Germinal center (tissue), 1 donor: ENCODE measurements around the gene LPCAT3.
"Not testable (repeated sequence)": the region's sequence is repeated elsewhere in the genome, so short reads cannot be mapped to it uniquely, and the experiment has no call there.

Experiments
- DNase-seq: peaks from one replicate; pipeline ENCODE4 v3.0.0; 2012; ENCODE audit warnings: mixed read lengths, low spot score

LPCAT3 gene, protein sequence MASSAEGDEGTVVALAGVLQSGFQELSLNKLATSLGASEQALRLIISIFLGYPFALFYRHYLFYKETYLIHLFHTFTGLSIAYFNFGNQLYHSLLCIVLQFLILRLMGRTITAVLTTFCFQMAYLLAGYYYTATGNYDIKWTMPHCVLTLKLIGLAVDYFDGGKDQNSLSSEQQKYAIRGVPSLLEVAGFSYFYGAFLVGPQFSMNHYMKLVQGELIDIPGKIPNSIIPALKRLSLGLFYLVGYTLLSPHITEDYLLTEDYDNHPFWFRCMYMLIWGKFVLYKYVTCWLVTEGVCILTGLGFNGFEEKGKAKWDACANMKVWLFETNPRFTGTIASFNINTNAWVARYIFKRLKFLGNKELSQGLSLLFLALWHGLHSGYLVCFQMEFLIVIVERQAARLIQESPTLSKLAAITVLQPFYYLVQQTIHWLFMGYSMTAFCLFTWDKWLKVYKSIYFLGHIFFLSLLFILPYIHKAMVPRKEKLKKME

DNA sequence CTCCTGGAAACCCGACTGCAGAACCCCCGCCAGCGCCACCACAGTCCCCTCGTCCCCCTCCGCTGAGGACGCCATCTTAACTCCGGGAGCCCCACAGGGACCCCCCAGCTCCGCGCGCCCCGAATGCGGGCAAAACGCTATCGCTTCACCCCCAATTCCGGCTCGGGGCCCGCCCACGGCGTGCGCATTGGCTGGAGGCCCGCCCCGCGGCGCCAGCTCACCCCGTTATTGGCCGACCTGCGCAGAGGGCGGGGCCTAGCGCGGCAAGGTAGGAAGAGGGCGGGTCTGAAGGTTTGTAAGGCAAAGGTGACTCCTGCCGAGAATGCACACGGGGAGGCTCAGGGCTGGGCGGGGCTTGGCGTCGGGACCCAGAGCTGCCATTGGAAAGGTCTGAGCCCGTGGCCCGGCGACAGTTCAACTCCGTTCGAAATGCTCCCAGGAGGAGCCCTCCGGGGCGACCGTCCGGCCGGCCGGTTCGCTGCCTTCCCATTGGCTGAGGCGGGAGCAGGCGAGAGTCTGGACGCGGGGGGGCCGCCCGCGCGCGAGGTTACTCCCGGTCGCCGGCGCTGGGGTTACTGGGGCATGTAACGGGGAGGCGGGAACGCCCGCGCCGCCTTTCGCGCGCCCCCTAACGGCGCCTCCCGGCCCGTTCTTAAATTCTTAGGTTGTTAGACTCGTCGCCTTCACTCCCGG lies at the start of gene LPCAT3:
Gene LPCAT3, minus strand, starts transcription at position 127 of the 693 bp plus-strand sequence. Its CDS starts 52 bp downstream, at position 75.
- DNase-seq: peak; percentile 98

DNA sequence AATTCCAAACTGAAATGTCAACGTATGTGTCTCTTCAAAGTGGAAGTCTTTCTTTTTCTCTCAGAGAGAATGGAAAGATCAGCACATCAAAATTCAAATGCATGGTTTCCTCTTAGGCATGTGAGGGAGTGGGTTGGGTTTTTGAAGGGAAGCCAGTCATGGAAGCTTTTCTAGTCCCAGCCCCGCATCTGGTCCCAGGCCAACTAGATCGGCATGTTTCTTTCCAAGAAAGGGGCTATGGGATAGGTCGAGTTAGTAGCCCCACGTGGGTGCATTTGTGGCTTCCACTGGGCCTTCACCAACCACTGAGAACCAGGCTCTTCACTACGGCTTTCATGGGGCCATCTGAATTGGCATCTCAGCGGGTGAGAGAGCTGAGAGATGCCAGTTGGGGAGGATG lies 48.8 kb upstream of the LPCAT3 start:
- no peak for DNase-seq

DNA sequence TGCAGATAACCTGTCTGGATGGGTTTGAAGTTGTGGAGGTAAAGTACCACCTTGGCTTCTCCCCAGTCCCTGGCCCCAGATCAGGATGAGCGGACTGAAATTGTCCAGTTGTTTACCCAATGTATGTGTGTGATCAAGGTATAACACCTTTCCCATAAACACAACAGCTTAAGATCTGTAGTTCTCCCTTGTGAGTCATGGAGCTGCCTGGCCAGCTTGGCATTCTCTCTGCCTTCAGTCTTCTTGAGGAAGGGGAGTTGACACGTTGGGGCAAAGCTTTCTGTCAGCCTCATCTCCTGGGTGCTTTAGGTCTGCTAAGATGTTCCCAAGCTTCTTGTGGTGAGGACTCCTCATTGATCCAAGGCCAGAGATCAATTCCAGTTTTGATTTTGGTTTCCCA lies 48.3 kb upstream of the LPCAT3 start:
- DNase-seq: no peak

DNA sequence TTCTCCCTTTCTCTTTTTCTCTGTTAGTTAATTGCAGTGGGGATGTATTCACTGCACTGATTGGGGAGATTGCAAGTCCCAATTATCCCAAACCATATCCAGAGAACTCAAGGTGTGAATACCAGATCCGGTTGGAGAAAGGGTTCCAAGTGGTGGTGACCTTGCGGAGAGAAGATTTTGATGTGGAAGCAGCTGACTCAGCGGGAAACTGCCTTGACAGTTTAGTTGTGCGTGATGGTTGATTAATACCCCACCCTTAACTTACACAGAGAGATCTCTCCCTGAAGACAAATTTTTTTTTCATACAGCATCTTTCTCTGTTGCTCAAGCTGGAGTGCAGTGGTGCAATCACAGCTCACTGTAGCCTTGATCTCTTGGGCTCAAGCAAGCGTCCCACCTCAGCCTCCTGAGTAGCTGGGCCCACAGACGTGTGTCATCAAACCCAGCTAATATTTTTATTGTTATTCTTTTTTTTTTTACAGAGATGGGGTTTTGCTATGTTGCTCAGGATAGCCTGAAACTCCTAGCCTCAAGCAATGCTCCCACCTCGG lies 46.9 kb upstream of the LPCAT3 start:
- no peak for DNase-seq

DNA sequence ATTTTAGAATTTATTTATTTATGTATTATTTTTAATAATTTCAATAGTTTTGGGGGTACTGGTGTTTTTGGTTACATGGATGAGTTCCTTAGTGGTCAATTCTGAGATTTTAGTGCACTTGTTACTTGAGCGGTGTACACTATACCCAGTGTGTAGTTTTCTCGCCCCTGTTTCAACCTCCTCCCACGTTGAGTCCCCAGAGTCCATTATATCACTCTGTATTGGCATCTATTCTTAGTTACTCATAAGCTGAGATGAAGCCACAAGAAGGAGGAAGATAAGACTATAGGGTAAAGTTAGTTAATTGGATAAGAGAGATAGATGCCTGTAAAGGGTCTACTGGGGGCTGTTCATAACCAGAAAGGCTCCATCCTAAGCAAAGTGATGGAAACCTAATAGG lies 46.2 kb upstream of the LPCAT3 start:
- no peak for DNase-seq

DNA sequence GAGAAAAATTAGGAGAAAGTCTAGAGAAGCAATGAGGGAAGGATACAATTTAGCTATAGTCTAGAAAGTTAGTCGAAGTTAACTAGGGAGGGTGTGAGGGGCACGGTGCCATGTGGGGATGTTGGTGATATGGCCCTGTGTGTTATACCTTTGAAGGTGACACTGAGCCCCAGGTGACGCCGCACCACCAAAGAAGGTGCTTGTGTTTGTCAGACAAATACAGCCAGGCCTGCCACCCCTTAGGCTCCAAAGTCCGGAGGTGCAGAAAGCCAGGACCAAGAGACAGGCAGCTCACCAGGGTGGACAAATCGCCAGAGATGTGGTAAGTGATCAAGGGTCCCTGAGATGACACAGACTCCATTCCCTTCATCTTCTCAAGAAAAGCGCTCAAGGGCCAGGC lies 43.3 kb upstream of the LPCAT3 start:
- DNase-seq: no peak

DNA sequence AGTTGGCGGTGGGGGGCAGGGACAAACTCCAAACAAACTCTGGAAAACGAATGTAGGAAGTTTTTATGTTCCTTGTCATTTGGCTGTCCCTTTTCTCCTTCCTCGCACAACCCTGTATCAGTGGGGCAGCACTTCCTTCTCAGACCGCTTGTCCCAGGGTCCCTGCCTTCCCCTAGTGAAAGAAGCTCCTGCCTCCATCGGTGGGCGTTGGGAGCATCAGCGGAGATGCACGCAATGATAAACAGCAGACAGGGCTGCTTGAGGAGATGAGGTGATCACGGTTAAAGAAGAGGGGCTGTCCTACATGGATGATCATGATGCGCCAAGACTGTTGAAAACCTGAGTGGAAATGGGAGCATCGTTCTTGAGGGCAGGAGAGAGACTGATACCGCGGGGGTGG lies 42.9 kb upstream of the LPCAT3 start:
- DNase-seq: no peak

DNA sequence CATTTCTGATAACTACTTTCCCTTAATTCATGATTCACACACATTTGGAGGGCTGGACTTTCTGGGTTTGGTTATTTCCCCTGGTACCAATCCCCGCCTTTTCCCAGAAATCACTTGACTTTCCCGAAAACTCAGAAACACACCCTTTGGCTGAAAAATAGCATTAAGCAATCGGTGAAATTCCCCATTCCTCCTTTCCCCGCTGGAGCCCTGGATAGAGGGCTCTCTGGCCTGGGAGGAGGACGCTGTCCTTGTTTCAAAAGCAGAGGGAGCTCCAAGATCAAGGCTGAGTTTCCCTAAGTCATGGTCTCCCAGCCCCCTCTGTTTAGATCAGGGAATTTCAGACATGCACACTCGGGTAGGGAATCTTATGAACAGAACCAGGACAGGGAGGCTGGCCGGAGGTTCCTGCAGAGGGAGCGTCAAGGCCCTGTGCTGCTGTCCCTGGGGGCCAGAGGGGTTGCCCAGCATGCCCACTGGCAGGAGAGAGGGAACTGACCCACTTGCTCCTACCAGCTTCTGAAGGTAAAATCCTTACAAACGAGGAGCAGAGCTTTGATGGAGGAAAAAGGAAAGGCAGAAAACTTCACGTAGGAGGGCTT lies 42.2 kb upstream of the LPCAT3 start, which contains the start of gene C1S:
Gene C1S, plus strand, starts transcription at position 366 of the 602 bp plus-strand sequence. CDS start 1,195 bp downstream, outside the sequence.
- DNase-seq: no peak

DNA sequence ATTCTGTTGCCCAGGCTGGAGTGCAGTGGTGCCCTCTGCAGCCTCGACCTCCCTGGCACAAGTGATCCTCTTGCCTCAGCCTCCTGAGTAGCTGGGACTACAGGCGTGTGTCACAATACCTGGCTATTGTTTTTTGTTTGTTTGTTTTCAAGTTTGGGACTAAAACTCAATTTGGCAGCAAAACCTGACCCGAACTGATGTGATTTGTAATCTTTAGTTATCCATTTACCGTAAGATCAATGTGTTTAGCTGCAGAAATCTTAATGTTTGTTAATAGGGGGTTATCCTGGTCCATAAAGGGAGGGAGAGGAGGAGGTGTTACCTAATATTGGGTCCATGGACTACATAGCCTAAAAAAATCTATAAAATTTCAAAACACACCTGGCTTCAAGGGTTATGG lies 41.5 kb upstream of the LPCAT3 start:
- DNase-seq: no peak

DNA sequence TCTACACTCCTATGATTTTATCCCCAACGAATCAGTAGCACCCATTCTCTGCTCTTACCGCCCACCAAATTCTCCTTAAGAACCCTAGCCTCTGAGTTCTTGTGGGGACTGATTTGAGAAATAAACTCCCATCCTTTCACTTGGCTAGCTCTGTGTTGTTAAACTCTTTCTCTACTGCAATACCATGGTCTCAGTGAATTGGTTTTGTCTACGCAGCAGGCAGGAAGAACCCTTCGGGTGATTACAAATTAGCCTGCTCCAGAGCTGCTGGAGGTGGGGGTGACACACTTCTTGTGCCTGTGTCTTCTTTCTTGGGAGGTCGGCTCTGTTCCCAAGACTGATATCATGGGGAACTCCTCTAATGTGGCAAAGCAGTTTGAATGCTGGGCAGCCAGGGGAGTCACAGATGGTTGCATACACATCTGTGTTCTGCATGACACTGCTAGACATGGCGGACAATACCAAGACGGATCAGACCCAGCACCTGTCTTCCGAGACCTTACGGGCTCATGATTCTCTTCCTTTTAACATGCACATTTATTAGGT lies 40.6 kb upstream of the LPCAT3 start:
- DNase-seq: no peak

DNA sequence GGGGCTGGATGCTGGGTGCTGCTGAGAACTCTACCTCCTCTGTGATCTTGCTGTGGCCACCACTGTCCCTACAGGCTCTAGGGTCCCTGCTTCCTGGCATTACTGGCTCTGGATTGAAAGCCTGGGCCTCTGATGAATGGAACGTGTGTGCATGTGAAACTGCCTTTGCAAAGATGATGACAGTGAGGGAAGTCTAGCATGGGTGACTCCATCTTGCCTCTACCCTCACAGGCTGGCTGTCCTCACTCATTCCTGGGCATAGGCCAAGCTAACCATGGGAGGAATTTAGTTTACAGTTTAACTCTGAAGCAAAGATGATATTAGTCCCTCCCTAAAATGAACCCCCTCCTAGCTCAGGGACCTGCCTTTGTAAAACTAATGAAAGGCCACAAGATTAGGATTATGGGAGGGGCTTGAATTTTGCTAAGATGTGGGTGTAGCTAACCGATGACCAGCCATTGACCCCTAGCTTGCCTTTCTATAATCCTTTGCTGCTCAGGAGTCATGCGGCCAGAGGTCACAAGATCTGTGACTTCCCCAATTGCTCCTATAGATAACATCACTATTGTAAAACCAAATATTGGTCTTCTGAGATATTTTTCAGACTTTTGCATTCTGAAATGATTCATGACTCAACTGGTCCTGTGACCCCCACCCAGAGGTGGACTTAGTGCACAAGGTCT lies 40.0 kb upstream of the LPCAT3 start:
- DNase-seq: no peak

DNA sequence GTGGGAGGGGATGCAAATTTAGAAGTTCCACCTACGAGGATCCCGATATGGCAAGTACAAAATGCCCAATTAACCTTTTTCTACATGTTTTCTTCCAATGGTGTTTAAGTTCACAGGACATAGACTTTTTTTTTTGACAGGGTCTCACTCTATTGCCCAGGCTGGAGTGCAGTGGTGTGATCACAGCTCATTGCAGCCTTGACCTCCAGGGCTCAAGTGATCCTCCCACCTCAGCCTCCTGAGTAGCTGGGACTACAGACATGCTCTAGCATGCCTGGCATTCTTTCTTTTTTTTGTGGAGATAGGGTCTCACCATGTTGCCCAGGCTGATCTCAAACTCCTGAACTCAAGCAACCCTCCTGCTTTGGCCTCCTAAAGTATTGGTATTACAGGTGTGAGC lies 37.5 kb upstream of the LPCAT3 start:
- not testable (repeated sequence) for DNase-seq

DNA sequence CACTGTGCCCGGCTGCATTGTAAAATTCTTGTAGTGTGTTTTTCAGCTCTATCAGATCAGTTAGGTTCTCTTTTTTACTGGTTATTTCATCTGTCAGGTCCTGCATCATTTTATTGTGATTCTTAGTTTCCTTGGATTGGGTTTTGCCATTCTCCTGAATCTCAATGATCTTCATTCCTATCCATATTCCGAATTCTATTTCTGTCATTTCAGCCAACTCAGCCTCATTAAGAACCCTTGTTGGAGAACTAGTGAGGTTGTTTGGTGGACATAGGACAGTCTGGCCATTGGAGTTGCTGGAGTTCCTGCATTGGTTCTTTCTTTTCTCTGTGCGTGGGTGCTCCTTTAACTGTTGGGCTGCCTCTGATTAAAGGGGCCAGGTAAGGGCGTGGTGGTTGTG lies 36.6 kb upstream of the LPCAT3 start:
- no peak for DNase-seq

DNA sequence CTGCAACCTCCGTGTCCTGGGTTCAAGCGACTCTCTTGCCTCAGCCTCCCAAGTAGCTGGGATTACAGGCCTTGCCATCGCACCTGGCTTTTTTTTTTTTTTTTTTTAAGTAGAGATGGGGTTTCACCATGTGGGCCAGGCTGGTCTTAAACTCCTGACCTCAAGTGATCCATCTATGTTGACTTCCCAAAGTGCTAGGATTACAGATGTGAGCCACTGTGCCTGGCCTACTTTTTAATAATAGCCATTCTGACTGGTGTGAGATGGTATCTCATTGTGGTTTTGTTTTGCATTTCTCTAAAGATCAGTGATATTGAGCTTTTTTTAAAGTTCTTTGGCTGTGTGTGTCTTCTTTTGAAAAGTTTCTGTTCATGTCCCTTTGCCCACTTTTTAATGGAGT lies 31.7 kb upstream of the LPCAT3 start:
- not testable (repeated sequence) for DNase-seq

DNA sequence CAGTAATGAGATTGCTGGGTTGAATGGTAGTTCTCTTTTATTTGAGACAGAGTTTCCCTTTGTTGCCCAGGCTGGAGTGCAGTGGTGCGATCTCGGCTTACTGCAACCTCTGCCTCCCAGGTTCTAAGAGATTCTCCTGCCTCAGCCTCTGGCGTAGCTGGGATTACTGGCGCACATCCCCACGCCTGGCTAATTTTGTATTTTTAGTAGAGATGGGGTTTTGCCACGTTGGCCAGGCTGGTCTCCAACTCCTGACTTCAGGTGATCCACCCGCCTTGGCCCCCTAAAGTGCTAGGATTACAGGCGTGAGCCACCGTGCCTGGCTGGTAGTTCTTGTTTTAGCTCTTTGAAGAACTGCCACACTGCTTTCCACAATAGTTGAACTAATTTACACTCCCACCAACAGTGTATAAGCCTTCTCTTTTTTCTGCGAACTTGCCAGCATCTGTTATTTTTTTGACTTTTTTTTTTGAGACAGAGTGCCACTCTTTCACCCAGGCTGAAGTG lies 31.2 kb upstream of the LPCAT3 start:
- not testable (repeated sequence) for DNase-seq

DNA sequence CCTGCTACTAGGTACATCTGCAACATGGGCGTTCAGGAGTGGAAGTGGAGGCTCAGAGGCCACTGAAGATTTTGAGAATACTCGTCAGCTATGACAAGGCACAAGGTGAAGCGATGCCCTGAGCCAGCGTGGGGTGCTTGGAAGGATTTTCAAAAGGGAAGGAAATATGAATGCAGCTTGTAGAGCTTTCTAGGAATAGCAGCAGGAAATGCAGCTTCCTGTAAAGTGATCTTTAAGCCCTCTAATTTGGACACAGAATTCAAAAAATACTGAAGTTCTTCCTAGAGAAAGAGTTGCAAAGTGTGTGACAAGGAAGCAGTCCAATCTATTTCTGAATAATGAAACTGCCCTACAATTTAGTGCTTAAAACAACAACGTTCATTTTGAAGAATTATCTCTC lies 29.0 kb upstream of the LPCAT3 start:
- no peak for DNase-seq

DNA sequence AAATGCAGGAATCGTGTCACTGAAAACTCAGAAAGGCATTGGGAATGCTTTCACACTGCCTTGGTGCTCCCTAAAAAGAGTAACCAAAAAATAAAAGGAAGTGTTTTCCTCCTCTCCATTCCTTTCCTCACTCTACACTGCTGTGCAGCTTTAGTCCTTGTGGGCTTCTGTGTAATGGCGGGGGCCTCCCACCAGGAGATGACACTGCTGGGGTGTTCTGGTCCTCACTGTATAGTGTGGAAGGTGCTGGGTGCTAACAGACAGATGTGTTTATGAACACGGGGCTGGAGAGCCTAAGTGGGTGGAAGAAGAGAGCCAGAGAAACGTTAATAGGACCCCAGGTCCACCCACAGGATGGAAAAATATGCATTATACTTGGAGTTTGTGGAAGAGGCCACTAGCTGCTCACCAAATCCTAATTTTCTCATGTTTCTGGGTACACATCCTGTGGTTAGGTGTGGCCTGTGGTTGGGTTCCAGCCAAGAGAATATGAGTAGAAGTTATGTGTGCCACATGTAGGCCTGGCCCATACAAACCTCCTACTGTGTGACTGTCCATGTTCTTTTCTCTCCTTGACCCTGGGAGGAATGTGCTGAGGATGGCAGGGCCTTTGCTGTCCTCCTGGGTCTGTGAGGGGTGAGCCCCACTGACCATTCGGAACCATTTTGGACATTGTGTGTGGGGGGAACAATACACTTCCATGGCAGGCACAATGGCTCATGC lies 28.3 kb upstream of the LPCAT3 start:
- DNase-seq: no peak

DNA sequence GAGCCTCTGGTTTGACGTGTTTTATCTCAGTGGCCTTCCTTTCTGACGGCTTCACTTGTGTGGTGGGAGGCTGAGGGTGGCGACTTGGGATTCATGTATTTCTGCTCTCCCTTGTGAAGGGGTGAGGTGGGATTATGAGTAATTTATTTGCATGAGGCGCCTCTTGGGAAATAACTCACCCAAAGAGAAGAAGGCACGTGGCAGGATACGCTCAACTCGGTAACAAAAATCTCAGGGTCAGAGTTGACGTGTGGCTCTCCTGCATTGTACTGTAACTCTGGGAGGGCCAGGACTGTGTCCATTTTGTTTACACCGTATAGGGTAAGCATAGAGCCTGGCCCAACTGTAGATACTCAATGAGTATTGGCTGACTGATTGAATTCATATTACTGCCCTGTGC lies 27.6 kb upstream of the LPCAT3 start:
- DNase-seq: no peak

DNA sequence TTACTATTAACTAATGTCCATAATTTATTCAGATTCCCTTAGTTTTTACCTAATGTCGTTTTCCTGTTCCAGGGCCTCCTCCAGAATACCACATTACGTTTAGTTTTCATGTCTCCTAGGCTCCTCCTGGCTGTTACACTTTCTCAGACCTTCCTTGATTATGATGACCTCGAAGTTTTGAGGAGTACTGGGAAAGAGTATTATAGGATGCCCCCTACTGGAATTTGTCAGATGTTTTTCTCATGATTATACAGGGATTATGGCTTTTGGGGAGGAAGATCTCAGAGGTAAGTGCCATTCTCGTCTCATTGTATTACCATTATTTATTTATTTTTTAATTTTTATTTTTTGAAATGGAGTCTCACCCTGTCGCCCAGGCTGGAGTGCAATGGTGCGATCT lies 24.6 kb upstream of the LPCAT3 start:
- no peak for DNase-seq

DNA sequence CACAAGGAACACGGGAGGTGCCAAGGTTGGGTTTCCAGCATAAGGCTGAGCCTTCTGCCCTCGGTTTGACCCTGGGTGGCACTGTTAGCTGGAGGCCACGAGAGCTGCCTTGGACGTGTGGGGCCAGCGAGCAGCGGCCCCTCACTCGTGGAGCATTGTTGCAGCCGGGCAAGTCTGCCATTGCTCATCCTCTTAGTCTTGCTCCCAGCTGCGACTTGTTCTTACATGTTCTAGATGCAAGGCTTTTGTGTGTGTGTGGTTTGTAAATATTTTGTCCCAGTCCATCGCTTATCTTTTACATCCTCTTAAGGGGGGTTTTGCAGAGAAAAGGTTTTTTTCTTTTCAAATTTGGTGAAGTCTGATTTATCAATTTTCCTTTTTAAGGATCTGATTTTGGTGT lies 21.1 kb upstream of the LPCAT3 start:
- no peak for DNase-seq

DNA sequence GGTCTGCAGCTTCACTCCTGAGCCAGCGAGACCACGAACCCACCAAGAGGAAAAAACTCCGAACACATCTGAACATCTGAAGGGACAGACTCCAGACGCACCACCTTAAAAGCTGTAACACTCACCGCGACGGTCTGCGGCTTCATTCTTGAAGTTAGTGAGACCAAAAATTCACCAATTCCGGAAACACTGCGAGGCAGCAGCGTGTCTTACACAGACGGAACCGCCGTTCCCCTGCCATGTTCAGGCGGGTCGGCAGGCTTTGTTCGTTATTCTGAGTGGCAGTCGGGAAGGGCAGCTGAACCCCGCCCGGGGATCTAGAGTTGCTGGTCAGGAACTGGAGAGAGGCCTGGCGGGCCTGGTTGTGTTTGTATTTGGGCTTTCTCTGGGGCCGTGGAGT lies 20.3 kb upstream of the LPCAT3 start:
- no peak for DNase-seq
